ENCODE results near the gene MMD2.
A peak's percentile ranks its signal among the peaks of the same experiment; 100 is the strongest.

Gene MMD2

GRCh38 chr7:4959893-4960292, 906 bp upstream of the MMD2 start:
- peaks cover 80% of the 10 kb centered on the region for H3K27me3 Mint-ChIP-seq (ENCODE audit: low read depth, poor library complexity)
- no peaks in the 10 kb centered on the region for H3K36me3 Mint-ChIP-seq (ENCODE audit: low read depth)
- no peak for DNase-seq
- TF ChIP-seq, protein P1, sequence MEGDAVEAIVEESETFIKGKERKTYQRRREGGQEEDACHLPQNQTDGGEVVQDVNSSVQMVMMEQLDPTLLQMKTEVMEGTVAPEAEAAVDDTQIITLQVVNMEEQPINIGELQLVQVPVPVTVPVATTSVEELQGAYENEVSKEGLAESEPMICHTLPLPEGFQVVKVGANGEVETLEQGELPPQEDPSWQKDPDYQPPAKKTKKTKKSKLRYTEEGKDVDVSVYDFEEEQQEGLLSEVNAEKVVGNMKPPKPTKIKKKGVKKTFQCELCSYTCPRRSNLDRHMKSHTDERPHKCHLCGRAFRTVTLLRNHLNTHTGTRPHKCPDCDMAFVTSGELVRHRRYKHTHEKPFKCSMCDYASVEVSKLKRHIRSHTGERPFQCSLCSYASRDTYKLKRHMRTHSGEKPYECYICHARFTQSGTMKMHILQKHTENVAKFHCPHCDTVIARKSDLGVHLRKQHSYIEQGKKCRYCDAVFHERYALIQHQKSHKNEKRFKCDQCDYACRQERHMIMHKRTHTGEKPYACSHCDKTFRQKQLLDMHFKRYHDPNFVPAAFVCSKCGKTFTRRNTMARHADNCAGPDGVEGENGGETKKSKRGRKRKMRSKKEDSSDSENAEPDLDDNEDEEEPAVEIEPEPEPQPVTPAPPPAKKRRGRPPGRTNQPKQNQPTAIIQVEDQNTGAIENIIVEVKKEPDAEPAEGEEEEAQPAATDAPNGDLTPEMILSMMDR (IDR thresholded peaks at IDR 0.05) = no peak
- peaks cover 7% of the 10 kb centered on the region for H3K4me1 Mint-ChIP-seq
- H3K9me3 Mint-ChIP-seq = peaks cover 4% of the 10 kb centered on the region
- H3K27ac Mint-ChIP-seq = no peak overlapping the region
- H3K4me3 Mint-ChIP-seq = no peak overlapping the region

DNA sequence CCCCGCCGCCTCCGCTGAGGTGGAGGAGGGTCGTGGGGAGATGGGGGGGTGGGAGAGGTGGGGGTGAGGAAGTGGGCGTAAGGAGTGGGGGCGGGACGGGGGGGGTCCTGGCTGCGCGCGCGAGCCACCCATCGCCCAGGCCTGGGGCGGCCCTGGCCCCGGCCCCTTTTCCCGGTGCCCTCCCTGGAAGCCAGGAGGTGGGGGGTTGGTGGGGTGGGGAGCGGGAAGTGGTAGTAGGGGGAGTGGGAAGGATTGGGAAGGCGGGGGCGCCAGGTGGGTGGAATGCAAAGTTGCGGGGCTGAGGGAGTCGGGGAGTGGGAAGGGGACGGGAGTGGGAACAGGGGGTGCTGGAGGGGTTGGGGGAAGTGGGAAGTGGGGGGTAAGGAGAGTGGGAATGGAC, 319 bp upstream of the MMD2 start:
- peaks cover 79% of the 10 kb centered on the region for H3K27me3 Mint-ChIP-seq (ENCODE audit: low read depth, poor library complexity)
- H3K36me3 Mint-ChIP-seq (ENCODE audit: low read depth) = no peaks in the 10 kb centered on the region
- no peak overlapping the region for H3K27ac Mint-ChIP-seq
- peaks cover 9% of the 10 kb centered on the region for H3K9me3 Mint-ChIP-seq
- DNase-seq = no peak
- TF ChIP-seq, protein P1 (IDR thresholded peaks at IDR 0.05) = no peak
- H3K4me3 Mint-ChIP-seq = no peak overlapping the region
- peaks cover 7% of the 10 kb centered on the region for H3K4me1 Mint-ChIP-seq

DNA sequence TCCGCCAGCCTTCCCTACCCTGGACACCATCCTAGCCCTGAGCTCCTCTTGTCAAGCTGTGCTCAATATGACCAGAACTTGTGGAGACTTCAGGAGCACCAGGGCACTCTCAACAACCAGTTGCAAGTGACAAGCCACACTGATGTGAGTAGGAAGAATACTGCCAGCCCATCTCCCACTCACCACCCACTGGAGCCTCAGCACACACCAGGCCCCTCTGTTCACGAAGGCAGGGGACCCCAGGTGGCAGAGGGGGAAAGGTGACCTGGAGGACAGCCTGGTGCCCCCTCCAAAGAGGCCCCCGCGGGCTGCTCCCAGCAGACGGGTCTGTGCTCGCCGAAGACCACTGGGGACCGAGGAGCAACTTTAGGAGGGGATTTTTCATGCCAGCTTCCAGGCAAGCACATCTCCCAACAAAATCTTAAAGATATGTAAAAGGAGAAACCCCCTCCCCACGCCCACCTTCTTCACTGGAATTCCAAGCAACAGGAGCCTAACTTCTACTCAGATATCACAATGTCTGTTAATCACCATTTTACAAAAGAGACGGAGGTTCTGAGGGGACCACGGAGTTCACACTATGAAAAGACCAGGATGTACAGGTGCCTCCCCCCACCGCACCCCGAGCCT, 1.0 kb downstream of the MMD2 start:
- Mint-ChIP-seq H3K4me1 (peaks cover 7% of the 10 kb centered on the region), H3K9me3 (peaks cover 11% of the 10 kb centered on the region), H3K36me3 (ENCODE audit: low read depth) (no peaks in the 10 kb centered on the region), H3K4me3 (peak overlapping the region; percentile 87), H3K27me3 (ENCODE audit: low read depth, poor library complexity) (peaks cover 78% of the 10 kb centered on the region), H3K27ac (no peak overlapping the region)
- no peak for DNase-seq
- TF ChIP-seq, protein P1 (IDR thresholded peaks at IDR 0.05) = no peak

- Mint-ChIP-seq H3K4me1 (no peaks in the 10 kb centered on the region), H3K27ac (no peak overlapping the region), H3K27me3 (ENCODE audit: low read depth, poor library complexity) (peaks cover 65% of the 10 kb centered on the region), H3K4me3 (no peak overlapping the region), H3K36me3 (ENCODE audit: low read depth) (no peaks in the 10 kb centered on the region), H3K9me3 (peaks cover 12% of the 10 kb centered on the region)
- TF ChIP-seq, protein P1 (IDR thresholded peaks at IDR 0.05) = no peak
- DNase-seq = peak; percentile 62
Measured at GRCh38 chr7:4951903-4952636, 6.9 kb downstream of the MMD2 start.

GRCh38 chr7:4951304-4951703, 7.7 kb downstream of the MMD2 start:
- TF ChIP-seq, protein P1 (IDR thresholded peaks at IDR 0.05) = no peak
- no peak for DNase-seq
- no peaks in the 10 kb centered on the region for H3K4me1 Mint-ChIP-seq
- H3K27me3 Mint-ChIP-seq (ENCODE audit: low read depth, poor library complexity) = peaks cover 63% of the 10 kb centered on the region
- peaks cover 14% of the 10 kb centered on the region for H3K9me3 Mint-ChIP-seq
- no peak overlapping the region for H3K27ac Mint-ChIP-seq
- no peaks in the 10 kb centered on the region for H3K36me3 Mint-ChIP-seq (ENCODE audit: low read depth)
- H3K4me3 Mint-ChIP-seq = no peak overlapping the region

- Mint-ChIP-seq H3K36me3 (ENCODE audit: low read depth) (no peaks in the 10 kb centered on the region), H3K27me3 (ENCODE audit: low read depth, poor library complexity) (peaks cover 68% of the 10 kb centered on the region)
Measured at GRCh38 chr7:4948402-4948801, 10.6 kb downstream of the MMD2 start.

More at GRCh38 chr7:4948402-4948801, 10.6 kb downstream of the MMD2 start:
- no peak for DNase-seq
- Mint-ChIP-seq H3K27ac (no peak overlapping the region), H3K9me3 (peaks cover 3% of the 10 kb centered on the region), H3K4me3 (no peak overlapping the region), H3K4me1 (no peaks in the 10 kb centered on the region)
- TF ChIP-seq, protein P1 (IDR thresholded peaks at IDR 0.05) = no peak

Data from nephron progenitor cell (in vitro differentiated cells).